ENCODE measurements around the gene KCNK13.
"Not testable (repeated sequence)": the region's sequence is repeated elsewhere in the genome, so short reads cannot be mapped to it uniquely, and the experiment has no call there.

The KCNK13 gene

DNA sequence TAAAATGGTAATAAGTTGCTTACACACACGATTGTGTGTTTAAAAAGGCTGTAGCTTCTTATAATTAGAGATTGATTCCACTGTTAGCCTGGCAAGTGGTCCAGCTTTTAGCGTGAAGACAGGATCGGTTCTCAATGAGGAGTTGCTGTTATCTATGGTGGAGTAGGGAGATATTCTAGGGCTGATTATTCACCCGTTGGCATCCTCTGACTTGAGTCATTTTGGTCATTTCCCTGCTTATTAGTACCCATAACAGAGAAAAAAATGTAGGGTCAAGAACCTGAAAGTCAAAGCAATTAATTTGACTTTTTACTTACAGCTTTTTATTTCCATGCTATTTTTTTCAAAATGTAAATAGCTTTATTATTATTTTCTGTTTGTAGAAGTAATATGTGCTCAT lies 76.0 kb downstream of the KCNK13 start:
- no peak for DNase-seq

DNA sequence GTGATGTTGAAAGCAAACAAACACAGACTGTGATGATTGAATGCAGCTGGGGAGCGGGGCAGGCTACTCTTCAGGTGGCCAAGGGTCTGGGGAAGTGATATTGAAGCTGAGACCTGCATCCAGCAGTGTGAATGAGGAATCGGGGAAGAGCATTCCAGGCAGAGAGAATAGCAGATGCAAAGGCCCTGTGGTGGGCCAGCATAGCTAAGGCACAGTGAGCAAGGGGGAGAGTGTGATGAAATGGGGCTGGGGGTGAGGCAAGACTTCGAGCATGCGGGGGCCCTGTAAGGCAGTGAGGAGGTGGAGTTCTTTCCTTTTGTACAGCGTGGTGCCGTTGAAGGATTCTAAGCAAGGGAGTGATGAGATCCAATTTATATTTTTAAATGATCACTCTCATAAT lies 77.4 kb downstream of the KCNK13 start:
- no peak for DNase-seq

DNA sequence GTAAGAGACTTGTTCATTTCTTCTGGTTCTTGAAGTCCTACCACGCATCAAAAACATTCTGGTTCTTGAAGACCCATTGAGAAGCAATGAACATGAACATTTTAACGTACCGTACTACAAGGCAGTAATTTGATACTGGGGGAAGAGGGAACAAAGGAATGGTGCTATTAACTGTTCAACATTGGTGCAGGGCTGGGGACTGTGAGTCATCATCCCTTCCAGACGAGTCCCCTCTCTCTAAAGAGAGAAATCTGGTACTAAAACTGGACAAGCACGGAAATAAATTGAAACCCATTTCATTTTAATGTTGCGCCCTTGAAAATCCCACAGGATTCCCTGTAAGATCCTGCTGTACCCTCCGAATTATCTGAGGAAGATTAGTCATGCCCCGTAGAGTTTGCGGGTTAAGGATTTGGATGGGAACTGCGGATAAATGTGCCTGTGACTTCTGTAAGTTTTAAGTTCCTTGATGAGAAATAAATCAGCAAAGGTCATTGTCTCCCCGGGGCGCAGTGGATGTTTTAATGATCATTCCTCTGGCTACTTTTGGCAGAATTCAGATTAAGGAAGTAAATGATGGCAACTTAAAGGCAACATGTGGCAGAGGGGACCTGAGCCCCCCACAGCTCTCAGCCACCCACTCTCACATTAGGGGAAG lies 78.6 kb downstream of the KCNK13 start:
- DNase-seq = no peak

DNA sequence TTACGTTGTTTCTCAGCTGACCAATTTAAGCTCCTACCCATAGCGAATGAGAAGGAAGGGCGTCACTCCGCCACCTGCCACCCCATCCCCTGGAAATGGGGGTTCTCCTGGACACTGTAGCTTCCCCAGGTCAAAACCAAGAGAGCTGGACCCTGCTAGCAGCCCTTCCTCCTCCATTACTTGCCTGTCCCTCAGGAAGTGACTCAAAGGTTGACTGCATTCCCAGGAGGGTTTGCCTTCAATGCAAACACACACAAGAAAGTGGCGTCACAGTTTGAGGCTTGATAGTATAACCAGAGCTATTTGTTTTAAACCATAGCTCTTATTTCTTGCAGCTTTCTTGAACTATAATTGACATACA lies 79.1 kb downstream of the KCNK13 start:
- DNase-seq = no peak

DNA sequence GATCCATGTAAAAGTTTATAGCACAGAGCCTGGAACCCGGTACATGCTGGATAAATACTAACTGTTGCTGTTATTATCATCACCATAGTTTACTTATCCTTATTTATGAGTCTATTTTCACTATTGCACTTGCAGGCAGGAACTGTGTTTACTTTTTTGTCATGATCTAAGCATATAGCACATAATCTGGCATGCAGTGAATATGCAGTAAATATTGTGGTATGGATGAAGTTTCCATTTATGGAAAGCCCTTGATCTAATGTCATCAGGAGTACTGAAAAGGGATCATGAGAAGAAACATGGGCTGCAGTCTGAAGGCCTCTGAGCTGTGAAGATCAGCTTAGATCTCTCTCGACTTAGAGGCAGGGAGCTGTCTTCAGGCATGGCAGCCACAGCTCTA lies 91.6 kb downstream of the KCNK13 start:
- no peak for DNase-seq

DNA sequence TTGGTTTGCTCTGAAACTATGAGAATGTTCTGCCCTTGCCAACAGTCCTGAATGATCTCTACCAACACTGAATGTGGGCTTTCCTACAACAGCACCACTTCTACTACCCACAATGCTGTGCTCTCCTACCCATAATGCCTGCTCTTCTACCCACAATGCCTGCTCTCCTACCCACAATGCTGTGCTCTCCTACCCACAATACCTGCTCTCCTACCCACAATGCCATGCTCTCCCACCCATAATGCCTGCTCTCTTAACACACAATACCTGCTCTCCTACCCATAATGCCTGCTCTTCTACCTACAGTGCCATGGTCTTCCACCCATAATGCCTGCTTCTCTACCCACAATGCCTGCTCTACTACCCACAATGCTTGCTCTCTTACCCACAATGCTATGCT lies 92.3 kb downstream of the KCNK13 start:
- DNase-seq = no peak

DNA sequence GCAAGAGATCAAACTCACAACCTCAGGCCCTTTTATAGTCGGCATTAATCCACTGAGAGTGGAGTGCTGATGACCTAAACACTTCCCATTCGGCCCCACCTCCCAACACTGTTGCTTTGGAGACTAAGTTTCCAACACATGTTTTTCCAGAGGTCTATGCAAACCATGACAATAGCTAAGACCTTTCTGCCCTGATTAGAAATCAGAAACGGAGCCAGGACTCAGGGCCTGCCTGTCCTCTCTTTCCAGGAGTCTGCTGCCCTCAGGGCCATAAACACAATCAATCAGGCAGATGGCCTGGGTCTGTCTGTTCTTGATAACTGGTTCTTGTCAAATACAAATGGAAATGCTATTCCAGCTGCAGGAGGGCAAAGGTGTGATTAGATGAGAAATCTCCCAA lies 97.4 kb downstream of the KCNK13 start:
- DNase-seq = no peak

DNA sequence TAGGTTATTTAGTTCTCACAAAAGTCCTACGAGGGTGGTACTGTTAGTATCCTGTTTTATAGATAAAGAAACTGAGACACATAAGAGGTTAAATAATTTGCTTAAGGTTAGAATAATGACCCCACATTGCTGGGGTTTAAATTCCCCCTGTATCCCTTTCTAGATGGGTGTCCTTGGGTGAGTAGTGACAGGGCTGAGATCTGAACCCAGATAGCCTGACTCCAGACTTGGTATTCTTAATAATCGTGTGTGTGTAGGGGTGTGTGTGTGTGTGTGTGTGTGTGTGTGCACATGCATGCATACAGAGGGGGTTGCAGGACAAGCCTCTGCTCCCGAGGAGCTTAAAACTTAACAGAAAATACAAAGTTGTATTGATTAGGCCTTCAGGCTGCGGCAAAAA lies 97.9 kb downstream of the KCNK13 start:
- no peak for DNase-seq

DNA sequence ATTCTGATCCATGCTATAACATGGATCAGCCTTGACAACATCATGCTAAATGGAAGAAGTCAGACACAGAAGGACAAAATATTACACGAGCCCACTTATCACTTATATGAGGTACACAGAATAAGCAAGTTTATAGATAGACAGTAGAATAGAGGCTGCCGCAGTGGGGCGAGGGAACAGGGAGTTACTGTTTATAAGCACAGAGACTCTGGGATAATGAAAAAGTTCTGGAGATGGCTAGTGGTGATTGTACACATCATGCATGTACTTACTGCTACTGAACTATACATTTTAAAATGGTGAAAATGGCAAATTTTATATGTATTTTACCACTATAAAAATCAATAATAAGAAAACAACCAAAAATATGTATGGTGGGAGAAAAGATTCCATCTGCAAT lies 99.3 kb downstream of the KCNK13 start:
- DNase-seq = no peak

DNA sequence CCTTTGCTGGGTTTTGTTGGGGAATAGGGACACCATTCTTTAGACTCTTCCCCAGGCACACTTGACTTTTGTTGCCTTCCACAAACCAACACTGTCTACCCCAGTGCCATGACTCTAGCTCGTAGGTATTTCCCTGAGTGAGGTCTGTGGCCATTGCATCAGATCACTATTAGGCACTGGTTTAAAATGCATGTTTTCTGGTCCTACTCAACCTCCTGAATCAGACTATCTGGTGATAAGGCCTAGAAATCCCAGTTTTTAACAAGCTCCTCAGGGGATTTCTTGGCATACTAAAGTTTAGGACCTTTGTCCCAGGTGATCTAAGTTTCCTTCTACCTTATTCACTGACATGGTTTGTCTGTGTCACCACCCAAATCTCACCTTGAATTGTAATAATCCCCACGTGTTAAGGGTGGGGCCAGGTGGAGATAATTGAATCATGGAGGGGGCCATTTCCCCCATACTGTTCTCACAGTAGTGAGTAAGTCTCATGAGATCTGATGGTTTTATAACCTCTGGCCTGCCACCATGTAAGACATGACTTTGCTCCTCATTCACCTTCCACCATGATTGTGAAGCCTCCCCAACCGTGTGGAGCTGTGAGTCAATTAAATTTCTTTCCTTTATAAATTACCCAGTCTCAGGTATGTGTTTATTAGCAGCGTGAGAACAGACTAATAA lies 106.8 kb downstream of the KCNK13 start:
- no peak for DNase-seq

DNA sequence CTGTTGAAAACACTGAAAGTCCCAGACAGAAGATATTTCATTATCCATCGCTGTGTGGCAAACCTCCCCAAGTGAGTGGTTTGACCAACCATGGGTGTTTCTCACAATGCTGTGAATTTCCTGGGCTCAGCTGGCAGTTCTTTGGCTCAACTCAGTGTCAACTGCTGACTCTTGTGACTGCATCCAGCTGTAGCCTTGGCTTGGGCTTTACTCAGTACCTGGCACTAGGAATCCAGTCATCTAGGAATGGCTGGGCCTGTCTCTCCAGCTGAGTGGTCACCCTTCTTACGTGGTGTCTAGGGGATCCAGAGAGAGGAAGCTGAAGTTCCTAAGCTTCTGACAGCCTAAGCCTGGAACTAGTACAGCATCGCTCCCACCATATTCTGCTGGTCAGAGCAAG lies 113.8 kb downstream of the KCNK13 start:
- no peak for DNase-seq

DNA sequence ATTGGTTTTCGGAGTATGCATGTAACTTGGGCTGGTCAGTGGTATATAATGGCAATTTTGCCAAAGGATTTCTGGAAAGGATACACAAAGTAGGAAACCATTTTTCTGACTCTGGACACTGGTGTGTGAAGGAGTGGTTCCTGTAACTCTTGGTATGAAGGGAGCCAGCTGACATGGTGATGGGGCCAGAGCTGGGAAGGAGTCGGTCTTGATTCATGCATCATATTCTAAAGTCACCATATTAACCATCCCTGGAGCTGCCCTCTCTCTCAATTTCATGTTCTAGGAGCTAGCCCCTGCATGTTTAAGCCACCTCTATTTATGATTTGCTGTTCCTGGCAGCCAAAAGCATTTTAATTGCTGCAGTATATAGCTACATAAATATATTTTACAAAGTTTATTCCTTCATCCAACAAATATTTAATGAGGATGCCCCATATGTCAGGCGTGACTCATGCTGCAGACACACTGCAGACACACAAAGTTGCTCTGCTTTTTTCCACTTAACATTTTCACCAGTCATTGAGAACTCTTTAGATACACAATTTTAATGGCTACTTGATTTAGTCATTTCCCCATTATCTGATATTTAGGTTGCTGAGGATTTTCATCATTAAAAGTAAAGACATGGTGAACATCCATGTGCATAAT lies 115.9 kb downstream of the KCNK13 start:
- DNase-seq = no peak

DNA sequence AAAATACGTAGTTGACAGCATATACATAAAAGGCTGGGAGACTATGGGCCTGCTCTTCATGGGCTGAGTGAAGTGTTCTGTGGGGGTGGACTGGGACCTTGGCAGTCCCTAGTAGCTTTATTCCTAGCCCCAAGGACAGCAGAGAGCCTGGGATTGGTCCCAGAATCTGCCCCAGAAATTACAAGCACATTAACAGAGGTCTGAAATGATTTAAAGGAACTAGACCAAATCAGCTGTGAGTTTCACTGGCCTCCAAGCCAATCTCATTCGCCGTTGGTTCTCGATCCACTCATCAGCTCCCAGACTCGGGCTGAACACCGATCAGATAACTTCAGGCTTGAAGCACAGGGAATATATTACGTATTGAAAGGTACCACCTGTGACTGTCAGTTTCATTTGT lies 117.6 kb downstream of the KCNK13 start:
- no peak for DNase-seq

DNA sequence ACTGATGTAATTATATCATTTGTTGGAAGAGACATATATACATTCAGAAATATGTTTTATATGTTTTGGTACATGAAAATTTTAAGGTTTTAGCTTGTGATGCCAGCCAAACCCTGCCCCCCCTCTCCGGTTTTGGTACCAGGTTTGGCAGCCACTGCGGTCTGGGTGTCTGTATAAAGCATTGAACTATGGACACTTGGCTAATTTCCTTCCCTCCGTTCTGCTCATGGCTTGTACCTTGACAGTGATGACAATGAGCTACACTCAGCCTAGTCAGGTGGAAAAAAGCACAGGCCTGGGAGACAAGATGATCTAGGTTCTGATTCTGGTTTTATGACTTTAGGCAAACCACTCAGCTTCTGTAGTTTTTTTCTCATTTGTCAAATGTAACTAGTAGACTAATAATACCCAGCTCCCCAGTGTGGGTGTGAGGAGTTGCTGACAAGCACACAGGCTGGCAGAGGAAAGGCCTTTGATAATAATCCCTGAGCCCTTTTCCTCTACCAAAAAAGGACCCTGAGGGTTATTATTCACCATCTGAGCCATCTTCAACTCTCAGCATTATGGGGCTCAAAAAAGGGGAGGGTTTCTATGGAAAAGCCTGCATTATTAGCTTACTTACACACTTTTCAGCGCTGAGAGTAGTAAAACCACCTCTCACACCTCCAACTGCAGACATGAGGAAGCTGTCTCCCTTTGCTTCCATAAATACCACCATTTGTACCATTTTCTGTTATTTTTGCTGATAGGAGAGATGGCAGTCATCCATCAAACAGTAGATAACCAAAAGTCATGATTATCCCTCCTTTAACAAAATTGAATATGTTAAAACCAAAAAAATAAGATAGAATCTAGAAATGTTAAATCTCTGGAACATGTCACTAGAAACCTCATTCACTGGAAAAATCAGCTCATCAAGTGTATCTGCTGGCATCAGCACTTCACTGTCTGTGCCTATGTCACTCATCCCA lies 118.3 kb downstream of the KCNK13 start:
- DNase-seq = no peak

DNA sequence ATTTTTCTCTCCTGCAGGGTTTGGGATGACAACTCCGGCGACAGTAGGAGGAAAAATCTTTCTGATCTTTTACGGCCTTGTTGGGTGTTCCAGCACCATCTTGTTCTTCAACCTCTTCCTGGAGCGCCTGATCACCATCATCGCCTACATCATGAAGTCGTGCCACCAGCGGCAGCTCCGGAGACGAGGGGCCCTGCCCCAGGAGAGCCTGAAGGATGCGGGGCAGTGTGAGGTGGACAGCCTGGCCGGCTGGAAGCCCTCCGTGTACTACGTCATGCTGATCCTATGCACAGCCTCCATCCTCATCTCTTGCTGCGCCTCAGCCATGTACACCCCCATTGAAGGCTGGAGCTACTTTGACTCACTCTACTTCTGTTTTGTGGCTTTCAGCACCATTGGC lies 122.3 kb downstream of the KCNK13 start:
- no peak for DNase-seq

DNA sequence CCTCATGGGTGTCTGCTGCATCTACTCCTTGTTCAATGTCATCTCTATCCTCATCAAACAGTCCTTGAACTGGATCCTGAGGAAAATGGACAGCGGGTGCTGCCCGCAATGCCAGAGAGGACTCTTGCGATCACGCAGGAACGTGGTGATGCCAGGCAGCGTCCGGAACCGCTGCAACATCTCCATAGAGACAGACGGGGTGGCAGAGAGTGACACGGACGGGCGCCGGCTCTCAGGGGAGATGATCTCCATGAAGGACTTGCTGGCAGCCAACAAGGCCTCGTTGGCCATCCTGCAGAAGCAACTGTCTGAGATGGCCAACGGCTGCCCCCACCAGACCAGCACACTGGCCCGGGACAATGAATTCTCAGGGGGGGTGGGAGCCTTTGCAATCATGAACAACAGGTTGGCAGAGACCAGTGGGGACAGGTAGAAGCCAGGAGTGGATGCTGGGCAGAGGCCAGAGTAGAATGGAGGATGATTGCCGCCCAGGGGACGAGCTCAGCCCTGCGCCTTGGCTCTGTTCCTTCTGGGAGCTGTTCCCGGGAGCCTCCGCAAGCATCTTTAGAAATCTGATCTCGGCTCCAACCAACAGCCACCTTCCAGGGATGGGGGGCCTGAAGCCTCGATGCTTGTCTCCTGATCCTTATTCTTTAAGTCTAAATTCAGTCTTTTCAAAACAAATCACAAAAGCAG lies 122.9 kb downstream of the KCNK13 start:
- no peak for DNase-seq

DNA sequence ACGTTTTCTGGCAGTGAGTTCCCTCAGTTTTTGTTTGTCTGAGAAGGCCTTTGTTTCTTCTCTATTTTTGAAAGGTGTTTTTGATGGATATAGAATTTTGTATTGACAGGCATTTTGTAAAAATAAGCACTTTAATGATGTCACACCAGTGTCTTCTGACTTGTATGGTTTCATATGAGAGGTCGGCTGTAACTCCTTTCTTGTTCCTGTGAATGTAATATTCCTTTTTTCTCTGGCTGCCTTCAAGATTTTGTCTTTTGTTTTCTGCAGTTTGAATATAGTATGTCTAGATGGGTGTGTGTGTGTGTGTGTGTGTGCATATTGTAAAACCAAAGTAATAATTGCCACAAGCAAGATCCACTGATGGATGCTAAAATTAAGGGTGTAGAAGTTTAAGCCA lies 126.8 kb downstream of the KCNK13 start:
- no peak for DNase-seq

DNA sequence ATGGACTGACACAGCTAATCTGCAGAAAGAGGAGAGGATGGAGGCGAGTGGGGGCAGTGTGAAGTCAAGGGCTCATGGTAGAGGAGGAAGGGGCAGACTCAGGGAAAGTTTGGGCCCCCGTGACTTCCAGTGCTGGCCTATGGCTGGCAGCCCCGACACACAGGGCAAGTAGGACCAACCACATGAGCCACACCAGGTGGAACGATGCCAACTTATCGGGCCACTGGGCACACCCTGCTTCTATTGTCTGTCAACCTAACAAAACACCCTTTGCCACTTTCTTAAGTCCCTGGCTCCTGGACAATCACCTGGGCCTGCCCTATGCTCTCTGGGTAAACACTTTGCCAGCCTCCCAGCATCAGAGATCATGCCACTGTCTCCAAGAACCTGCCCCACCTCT lies 129.4 kb downstream of the KCNK13 start:
- no peak for DNase-seq

DNA sequence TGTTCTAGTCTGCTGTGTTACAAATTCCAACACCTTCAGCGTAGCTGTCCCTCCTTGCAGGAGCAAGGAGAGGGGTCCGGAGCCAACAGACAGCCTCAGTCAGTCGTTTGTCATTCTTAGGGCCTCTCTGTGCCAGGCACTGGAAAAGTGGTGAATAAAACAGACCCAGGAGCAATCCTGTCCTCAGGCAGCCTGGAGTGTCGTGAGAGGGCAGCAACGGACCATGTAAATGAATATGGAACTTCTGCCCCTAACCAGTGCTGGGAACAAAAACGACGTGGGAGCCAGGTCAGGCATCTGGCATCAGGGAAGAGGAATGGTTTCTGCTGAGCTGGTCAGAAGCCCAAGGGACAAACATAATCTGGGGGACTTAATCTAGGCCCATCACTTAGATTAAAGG lies 129.8 kb downstream of the KCNK13 start:
- DNase-seq = no peak

DNA sequence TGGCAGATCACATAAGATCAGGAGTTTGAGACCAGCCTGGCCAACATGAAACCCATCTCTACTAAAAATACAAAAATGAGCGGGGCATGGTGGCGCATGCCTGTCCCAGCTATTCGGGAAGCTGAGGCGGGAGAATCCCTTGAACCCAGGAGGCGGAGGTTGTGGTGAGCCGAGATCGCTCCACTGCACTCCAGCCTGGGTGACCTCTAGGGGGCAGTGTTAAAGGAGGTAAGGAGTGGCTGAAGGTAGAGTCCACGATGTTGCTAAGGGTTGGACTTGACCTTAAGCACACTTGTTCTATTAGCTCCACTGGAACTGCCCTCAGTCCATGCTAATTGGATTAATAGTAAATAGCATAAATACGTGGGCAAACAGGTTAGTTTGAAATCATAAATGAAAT lies 132.1 kb downstream of the KCNK13 start:
- DNase-seq = peak; percentile 10

DNA sequence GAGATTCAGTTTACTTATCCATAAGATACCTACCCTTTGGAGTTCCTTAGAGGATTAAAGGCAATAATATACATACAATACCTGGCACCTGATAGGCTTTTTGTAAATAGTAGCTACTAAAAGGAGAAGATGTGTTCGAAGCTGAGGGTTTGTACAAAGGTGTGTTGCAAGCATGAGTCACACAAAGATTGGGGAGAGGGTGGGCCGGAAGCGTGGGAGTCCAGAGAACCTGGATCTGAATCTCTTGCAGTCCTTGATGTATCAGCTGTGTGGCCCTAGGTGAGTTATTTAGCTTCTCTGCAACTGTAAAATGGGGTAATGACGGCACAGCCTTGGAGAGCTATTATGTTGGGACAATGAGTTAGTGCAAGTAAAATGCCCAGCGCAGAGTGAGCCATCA lies 132.9 kb downstream of the KCNK13 start:
- no peak for DNase-seq

DNA sequence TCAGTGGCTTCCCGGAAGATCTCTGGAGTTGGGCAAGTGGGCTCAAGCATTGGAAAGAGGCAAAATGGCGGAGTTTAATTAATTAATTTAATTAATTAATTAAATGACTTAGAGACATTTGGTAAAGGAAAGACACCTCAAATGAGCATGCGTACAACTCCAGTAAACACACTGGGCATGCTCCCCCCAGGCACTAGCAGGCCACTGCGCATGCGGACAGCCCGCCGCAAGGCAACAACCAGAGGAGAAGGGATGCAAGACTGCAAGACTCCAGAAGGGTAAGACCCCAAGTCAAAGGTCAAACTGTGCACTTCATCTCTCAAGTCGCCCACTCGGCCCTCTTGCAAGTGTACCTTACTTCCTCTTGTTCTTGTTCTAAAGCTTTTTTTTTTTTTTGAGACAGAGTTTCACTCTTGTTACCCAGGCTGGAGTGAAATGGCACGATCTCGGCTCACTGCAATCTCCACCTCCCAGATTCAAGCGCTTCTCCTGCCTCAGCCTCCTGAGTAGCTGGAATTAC lies 136.8 kb downstream of the KCNK13 start:
- DNase-seq = no peak

DNA sequence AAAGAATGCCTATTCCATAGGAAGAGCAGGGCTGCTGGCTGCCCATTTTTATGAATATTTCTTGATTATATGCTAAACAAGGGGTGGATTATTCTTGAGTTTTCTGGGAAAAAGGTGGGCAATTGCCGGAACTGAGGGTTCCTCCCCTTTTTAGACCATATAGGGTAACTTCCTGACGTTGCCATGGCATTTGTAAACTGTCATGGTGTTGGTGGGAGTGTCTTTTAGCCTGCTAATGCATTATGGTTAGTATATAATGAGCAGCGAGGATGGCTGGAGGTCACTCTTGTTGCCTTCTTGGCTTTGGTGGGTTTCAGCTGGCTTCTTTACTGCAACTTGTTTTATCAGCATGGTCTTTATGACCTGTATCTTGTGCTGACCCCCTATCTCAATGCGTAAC lies 138.8 kb downstream of the KCNK13 start:
- DNase-seq = not testable (repeated sequence)
